ENCODE results near the gene ZNF354B.

The ZNF354B gene

GRCh38 chr5:178883815-178884430, 24.2 kb downstream of the ZNF354B start:
- no peak for DNase-seq

GRCh38 chr5:178895615-178896571, 36.1 kb downstream of the ZNF354B start, which contains the start of gene ZFP2:
Gene ZFP2 (plus strand): TSS chr5:178895913. CDS start chr5:178931314, 35,401 bp downstream.
- no peak for DNase-seq

- no peak for DNase-seq
Measured at GRCh38 chr5:178899289-178899688, 39.5 kb downstream of the ZNF354B start.

GRCh38 chr5:178902849-178903248, 43.1 kb downstream of the ZNF354B start:
- DNase-seq, result no peak

GRCh38 chr5:178931846-178932760, 72.3 kb downstream of the ZNF354B start:
- no peak for DNase-seq

Measured in activated T-cell treated with anti-CD3 and anti-CD28 coated beads for 4 hours (primary cell).